IMR-90 (cell line): ENCODE measurements around the gene SASH3. TPM values are rescaled to one million over a fixed set of nuclear protein-coding genes. Genes with fewer than 3 reads are reported as not detected.

Experiments used
- ATAC-seq: fragments of 200-7000 bp; cut with Tn5 transposase; 2 replicates; pipeline ENCODE4 v1.9.1; 2020; ENCODE audit warnings: low read depth, mild to moderate bottlenecking, moderate library complexity
- BruUV-seq: library from RNA; stranded (reverse); fragments of 400-500 nt; replicated peaks from 2 replicates; lab custom pipeline; 2021; lab: Mats Ljungman, UMichigan
- CTCF ChIA-PET: fragments of 300-600 bp; formaldehyde crosslinking; extraction: SDS; loops from one replicate; lab custom pipeline; 2021; ENCODE audit warnings: antibody characterized with exemption; lab: Yijun Ruan, JAX
- POLR2A ChIA-PET: fragments of 300-600 bp; sonication (Branson Sonifier 250); formaldehyde crosslinking; loops from one replicate; lab custom pipeline; 2022; ENCODE audit warnings: antibody characterized with exemption; ENCODE audit not compliant: unreplicated experiment; lab: Charles Lee
- DNase-seq: peaks from one replicate; pipeline ENCODE4 v3.0.0; 2013
- H2AFZ ChIP-seq: replicated peaks from 2 replicates; pipeline ENCODE3; 2013; ENCODE audit warnings: low read length, mild to moderate bottlenecking; ENCODE audit not compliant: poor library complexity
- H2AK5ac ChIP-seq: 2 replicates; pipeline ENCODE4 v1.6.1; 2013; ENCODE audit warnings: low read depth, low read length, inconsistent platforms
- H2AK9ac ChIP-seq: replicated peaks from 2 replicates; pipeline ENCODE3; 2013; ENCODE audit warnings: mild to moderate bottlenecking, low read depth, low read length, moderate library complexity; ENCODE audit not compliant: poor library complexity
- H2BK120ac ChIP-seq: 2 replicates; pipeline ENCODE4 v1.6.1; 2013; ENCODE audit warnings: low read depth, low read length, inconsistent platforms
- H2BK15ac ChIP-seq: 3 replicates; pipeline ENCODE4 v1.6.1; 2013; ENCODE audit warnings: low read depth, low read length, inconsistent platforms
- H2BK20ac ChIP-seq: 2 replicates; pipeline ENCODE4 v1.6.1; 2013; ENCODE audit warnings: low read depth, mild to moderate bottlenecking, inconsistent platforms, low read length, moderate library complexity
- H2BK5ac ChIP-seq: 2 replicates; pipeline ENCODE4 v1.6.1; 2013; ENCODE audit warnings: mild to moderate bottlenecking, low read depth, low read length, inconsistent platforms; ENCODE audit not compliant: poor library complexity, severe bottlenecking
- H3K14ac ChIP-seq: replicated peaks from 2 replicates; pipeline ENCODE4 v1.6.1; 2013; ENCODE audit warnings: low read depth, low read length, inconsistent platforms
- H3K18ac ChIP-seq: 2 replicates; pipeline ENCODE4 v1.6.1; 2013; ENCODE audit warnings: low read depth, low read length, control low read depth
- H3K23ac ChIP-seq: 2 replicates; pipeline ENCODE4 v1.6.1; 2013; ENCODE audit warnings: low read depth, low read length, inconsistent platforms
- H3K27ac ChIP-seq: 2 replicates; pipeline ENCODE4 v1.5.1; 2013; ENCODE audit warnings: mild to moderate bottlenecking, control low read depth, low read length; ENCODE audit not compliant: insufficient read depth
- H3K27me3 ChIP-seq: 2 replicates; pipeline ENCODE4 v1.6.1; 2013; ENCODE audit warnings: low read length; ENCODE audit not compliant: control insufficient read depth, insufficient read depth
- H3K36me3 ChIP-seq: 2 replicates; pipeline ENCODE4 v1.6.1; 2013; ENCODE audit warnings: low read length, mixed read lengths; ENCODE audit not compliant: control insufficient read depth, insufficient read depth
- H3K4ac ChIP-seq: 2 replicates; pipeline ENCODE4 v1.6.1; 2013; ENCODE audit warnings: low read depth, low read length, inconsistent platforms
- H3K4me1 ChIP-seq: 2 replicates; pipeline ENCODE4 v1.6.1; 2013; ENCODE audit warnings: low read length, mixed read lengths; ENCODE audit not compliant: control insufficient read depth, insufficient read depth
- H3K4me2 ChIP-seq: 2 replicates; pipeline ENCODE4 v1.6.1; 2013; ENCODE audit warnings: low read depth, mild to moderate bottlenecking, control low read depth, low read length, moderate library complexity
- H3K4me3 ChIP-seq: 2 replicates; pipeline ENCODE4 v1.5.1; 2013; ENCODE audit warnings: low read depth, mild to moderate bottlenecking, control low read depth, low read length, moderate library complexity; ENCODE audit not compliant: insufficient read depth
- H3K56ac ChIP-seq: 2 replicates; pipeline ENCODE4 v1.6.1; 2013; ENCODE audit warnings: low read length, inconsistent platforms; ENCODE audit not compliant: insufficient read depth; ENCODE audit errors: extremely low read depth
- H3K79me1 ChIP-seq, 2 experiments: 2 replicates each; pipeline ENCODE4 v1.6.1; 2013; ENCODE audit warnings: low read length in 2 of 2, inconsistent platforms in 1 of 2, low read depth in 1 of 2
- H3K9ac ChIP-seq: 2 replicates; pipeline ENCODE4 v1.6.1; 2013; ENCODE audit warnings: low read depth, low read length, control low read depth
- H3K9me1 ChIP-seq: 2 replicates; pipeline ENCODE4 v1.6.1; 2013; ENCODE audit warnings: low read length, inconsistent platforms; ENCODE audit not compliant: insufficient read depth
- H3K9me3 ChIP-seq: 2 replicates; pipeline ENCODE4 v1.6.1; 2013; ENCODE audit warnings: low read length; ENCODE audit not compliant: control insufficient read depth, insufficient read depth
- H4K20me1 ChIP-seq: 2 replicates; pipeline ENCODE4 v1.6.1; 2013; ENCODE audit warnings: low read length, inconsistent platforms; ENCODE audit not compliant: insufficient read depth
- H4K5ac ChIP-seq: 2 replicates; pipeline ENCODE4 v1.6.1; 2013; ENCODE audit warnings: mild to moderate bottlenecking, low read depth, low read length, control low read depth
- H4K8ac ChIP-seq, 2 experiments: 2 replicates each; pipeline ENCODE4 v1.6.1; 2013; ENCODE audit warnings: low read depth in 2 of 2, low read length in 2 of 2, control low read depth in 1 of 2, inconsistent platforms in 1 of 2
- H4K91ac ChIP-seq: 2 replicates; pipeline ENCODE4 v1.6.1; 2013; ENCODE audit warnings: low read depth, low read length, inconsistent platforms; ENCODE audit not compliant: insufficient read depth
- BHLHE40 ChIP-seq: fragments of 150-350 bp; IDR thresholded peaks from 2 replicates; pipeline ENCODE4 v1.6.1; 2016; ENCODE audit warnings: mild to moderate bottlenecking, low read depth, low read length
- CHD1 ChIP-seq: IDR thresholded peaks from 2 replicates; pipeline ENCODE4 v1.6.1; 2012; ENCODE audit warnings: low read depth, low read length, improper control_type of control experiment
- CTCF ChIP-seq: conservative IDR thresholded peaks from 2 replicates; pipeline ENCODE4 v1.5.1; 2012; ENCODE audit warnings: mild to moderate bottlenecking, low read depth, low read length, improper control_type of control experiment
- ELK1 ChIP-seq: fragments of 150-350 bp; IDR thresholded peaks from 2 replicates; pipeline ENCODE4 v1.6.1; 2016; ENCODE audit warnings: low read depth, mild to moderate bottlenecking, low read length, moderate library complexity, borderline replicate concordance
- FOS ChIP-seq: fragments of 150-350 bp; IDR thresholded peaks from 2 replicates; pipeline ENCODE4 v1.6.1; 2016; ENCODE audit warnings: low read depth, low read length
- MAZ ChIP-seq: IDR thresholded peaks from 2 replicates; pipeline ENCODE4 v1.6.1; 2012; ENCODE audit warnings: low read depth, mild to moderate bottlenecking, low read length, improper control_type of control experiment, moderate library complexity, borderline replicate concordance
- MXI1 ChIP-seq: IDR thresholded peaks from 2 replicates; pipeline ENCODE4 v1.6.1; 2012; ENCODE audit warnings: low read depth, mild to moderate bottlenecking, low read length, moderate library complexity, borderline replicate concordance
- NFE2L2 ChIP-seq: fragments of 150-350 bp; IDR thresholded peaks from 2 replicates; pipeline ENCODE4 v1.6.1; 2016; ENCODE audit warnings: low read depth, mild to moderate bottlenecking, low read length
- POLR2A ChIP-seq: IDR thresholded peaks from 2 replicates; pipeline ENCODE4 v1.6.1; 2012; ENCODE audit warnings: mild to moderate bottlenecking, low read depth, low read length
- RAD21 ChIP-seq: IDR thresholded peaks from 2 replicates; pipeline ENCODE4 v1.6.1; 2012; ENCODE audit warnings: low read length, improper control_type of control experiment
- RFX5 ChIP-seq: IDR thresholded peaks from 2 replicates; pipeline ENCODE4 v1.8.0; 2012; ENCODE audit warnings: low read depth, mild to moderate bottlenecking, low read length, moderate library complexity
- SMC3 ChIP-seq: fragments of 150-350 bp; IDR thresholded peaks from 2 replicates; pipeline ENCODE4 v1.6.1; 2016; ENCODE audit warnings: low read depth, mild to moderate bottlenecking, antibody characterized with exemption, low read length, moderate library complexity
- WGBS, 2 experiments: methylation state at CpG; one replicate each; pipeline versions ENCODE4 v1.1.5 to v1.1.7; 2013; ENCODE audit warnings: missing lambda C conversion rate in 2 of 2; ENCODE audit not compliant: insufficient read length in 1 of 2; ENCODE audit errors: extremely low coverage in 2 of 2; 5-methylcytosine and 5-hydroxymethylcytosine counted together
- dilution Hi-C: fragments of 300-500 bp; cut with HindIII; formaldehyde crosslinking; loops from one replicate; pipeline ENCODE4 v1.14.3; 2018; ENCODE audit warnings: low sequenced_read_pairs; ENCODE audit not compliant: unreplicated experiment
- in situ Hi-C: fragments of 300-500 bp; cut with MboI; formaldehyde crosslinking; loops from 3 replicates; pipeline ENCODE4 v1.14.3; 2019; ENCODE audit warnings: low sequenced_read_pairs, inconsistent platforms, mixed read lengths
- intact Hi-C: fragments of 100-400 bp; cut with micrococcal nuclease; formaldehyde crosslinking; loops from 2 replicates; pipeline ENCODE4 v1.10.0; 2022
- polyA plus RNA-seq, 3 experiments: library from polyadenylated mRNA; depleted of rRNA; stranded (reverse); fragments of >200 nt; gene quantifications; 2 replicates each; pipeline ENCODE4 v1.2.3, GENCODE V29; 2012; ENCODE audit warnings: low replicate concordance in 1 of 3
- total RNA-seq: library from RNA; depleted of rRNA; stranded (reverse); fragments of >200 nt; gene quantifications from 2 replicates; pipeline ENCODE4 v1.2.3, GENCODE V29; 2012
- TF ChIP-seq, protein P1 (sequence below): fragments of 150-350 bp; IDR thresholded peaks from 2 replicates; pipeline ENCODE4 v1.6.1; 2017; ENCODE audit warnings: mild to moderate bottlenecking, antibody characterized with exemption, low read length, low read depth

SASH3 gene
- total and polyA plus RNA-seq, 2 of the 4 experiments (the other 2 are of a cell fraction): not detected

- H2AFZ ChIP-seq: no peak overlapping the region
- no peak overlapping the region for H2BK120ac ChIP-seq
- H4K8ac ChIP-seq: no peak overlapping the region
- H2BK20ac ChIP-seq: no peak overlapping the region
- TF ChIP-seq RFX5 (no peak), CTCF (peak; percentile 38), MXI1 (no peak), ELK1 (no peak), POLR2A (no peak), SMC3 (no peak), FOS (no peak), BHLHE40 (no peak), CHD1 (no peak), MAZ (no peak), RAD21 (peak; percentile 41), NFE2L2 (no peak)
- TF ChIP-seq, protein P1, sequence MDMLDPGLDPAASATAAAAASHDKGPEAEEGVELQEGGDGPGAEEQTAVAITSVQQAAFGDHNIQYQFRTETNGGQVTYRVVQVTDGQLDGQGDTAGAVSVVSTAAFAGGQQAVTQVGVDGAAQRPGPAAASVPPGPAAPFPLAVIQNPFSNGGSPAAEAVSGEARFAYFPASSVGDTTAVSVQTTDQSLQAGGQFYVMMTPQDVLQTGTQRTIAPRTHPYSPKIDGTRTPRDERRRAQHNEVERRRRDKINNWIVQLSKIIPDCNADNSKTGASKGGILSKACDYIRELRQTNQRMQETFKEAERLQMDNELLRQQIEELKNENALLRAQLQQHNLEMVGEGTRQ: no peak
- peaks cover under 1% of the 10 kb centered on the region; the same call in 1 of the 2 replicates for H3K9me3 ChIP-seq
- dilution Hi-C loops (no loop called here), intact Hi-C loops (loop anchor here (5.0 to 10.0 kb wide), 2 partner anchors 188 to 216 kb away; no protein-coding TSS in a partner anchor), in situ Hi-C loops (no loop called here)
- no peak overlapping the region for H3K4me2 ChIP-seq
- ATAC-seq: no peak
- no peak overlapping the region for H4K5ac ChIP-seq
- POLR2A ChIA-PET: no interaction called here
- no peak overlapping the region for H2BK15ac ChIP-seq
- H3K9ac ChIP-seq: no peak overlapping the region
- CTCF ChIA-PET: no interaction called here
- H3K79me1 ChIP-seq: peaks cover 0 to 2% of the 10 kb centered on the region in 2 experiments; a peak in 1 of 4 replicates
- no peak overlapping the region for H2AK9ac ChIP-seq
- H3K56ac ChIP-seq: no peak overlapping the region
- H3K27ac ChIP-seq: no peak overlapping the region
- no peak overlapping the region for H4K91ac ChIP-seq
- no CpG with 5 or more reads among the region's 2 CpGs for WGBS, 2 experiments
- H3K4me3 ChIP-seq: no peak overlapping the region
- no peak overlapping the region for H2AK5ac ChIP-seq
- H3K18ac ChIP-seq: no peak overlapping the region
- peaks cover 8% of the 10 kb centered on the region; the same call in 1 of the 2 replicates for H3K36me3 ChIP-seq
- H3K23ac ChIP-seq: no peak overlapping the region
- DNase-seq: peak; percentile 15
- no TSS peak for BruUV-seq
- H3K9me1 ChIP-seq: no peaks in the 10 kb centered on the region
- peaks cover 2% of the 10 kb centered on the region; the same call in 1 of the 2 replicates for H3K4me1 ChIP-seq
- H3K27me3 ChIP-seq: no peaks in the 10 kb centered on the region; the same call in 1 of the 2 replicates
- H3K4ac ChIP-seq: no peak overlapping the region
- H3K14ac ChIP-seq: no peak overlapping the region
- H4K20me1 ChIP-seq: no peaks in the 10 kb centered on the region
- no peak overlapping the region for H2BK5ac ChIP-seq
Measured at GRCh38 chrX:129823115-129823514, 43.4 kb downstream of the SASH3 start.
